Measurements from ENCODE around the gene OGG1. TPM values are rescaled to one million over a fixed set of nuclear protein-coding genes. Genes with fewer than 3 reads are reported as not detected.

Gene OGG1
- total and polyA plus RNA-seq, 9 of the 15 experiments (the other 6 are each of a cell fraction or from before 2014, with no cell fraction given) = 6.6 to 33.0 (median 24.4) TPM

- TF ChIP-seq ZBTB33 (CRISPR knock-in tag; IDR thresholded peaks at IDR 0.05) (peak; percentile 62; the same call in 1 of the 2 replicates), PRMT5 (CRISPR knock-in tag; IDR thresholded peaks at IDR 0.05) (no peak), POLR2G (IDR thresholded peaks at IDR 0.05; ENCODE audit: low read depth, low read length) (no peak), TARDBP (IDR thresholded peaks at IDR 0.05) (0 out of 2 replicates have a peak, but pooled peaks have one; percentile 37), ZNF57 (CRISPR knock-in tag; IDR thresholded peaks at IDR 0.05) (0 out of 2 replicates have a peak, but pooled peaks have one; percentile 39), ZBTB17 (CRISPR knock-in tag; IDR thresholded peaks at IDR 0.05) (0 out of 2 replicates have a peak, but pooled peaks have one; percentile 44), PTBP1 (IDR thresholded peaks at IDR 0.05; ENCODE audit: low read depth, low read length) (0 out of 2 replicates have a peak, but pooled peaks have one; percentile 51), ZNF583 (CRISPR knock-in tag; IDR thresholded peaks at IDR 0.05) (0 out of 2 replicates have a peak, but pooled peaks have one; percentile 52), ZNF79 (CRISPR knock-in tag; IDR thresholded peaks at IDR 0.05; ENCODE audit: low read depth) (no peak), CEBPG (CRISPR knock-in tag; IDR thresholded peaks at IDR 0.05) (0 out of 2 replicates have a peak, but pooled peaks have one; percentile 3), CEBPG (tag; conservative IDR thresholded peaks at IDR 0.05 in 1 of 2, IDR thresholded peaks at IDR 0.05 in 1 of 2) (no peak), CBX1 (IDR thresholded peaks at IDR 0.05; ENCODE audit: low read depth) (no peak; the same call in 1 of the 2 replicates), MTA1 (IDR thresholded peaks at IDR 0.05; ENCODE audit: borderline replicate concordance) (no peak), ZBTB9 (CRISPR knock-in tag; IDR thresholded peaks at IDR 0.05) (0 out of 2 replicates have a peak, but pooled peaks have one; percentile 43), EP300 (IDR thresholded peaks at IDR 0.05; ENCODE audit: low read length) (no peak), TGIF2 (CRISPR knock-in tag; IDR thresholded peaks at IDR 0.05) (no peak), BCL6 (CRISPR knock-in tag; IDR thresholded peaks at IDR 0.05) (no peak), NCOA1 (IDR thresholded peaks at IDR 0.05; ENCODE audit: low read depth) (no peak), ZNF655 (CRISPR knock-in tag; IDR thresholded peaks at IDR 0.05) (no peak), TCF15 (CRISPR knock-in tag; IDR thresholded peaks at IDR 0.05) (peak; percentile 74; the same call in 1 of the 2 replicates), GATAD2A (IDR thresholded peaks at IDR 0.05) (peak; percentile 83; the same call in 1 of the 2 replicates), SMARCE1 (IDR thresholded peaks at IDR 0.05) (no peak), CAMTA2 (CRISPR knock-in tag; conservative IDR thresholded peaks at IDR 0.05) (no peak), ZNF696 (CRISPR knock-in tag; conservative IDR thresholded peaks at IDR 0.05) (no peak)
These were observed 482 bp upstream of the OGG1 start (continued) for GRCh38 chr3:9749296-9749644.
